Osteocyte (in vitro differentiated cells): Measurements from ENCODE around the gene TP73. TPM values are rescaled to one million over a fixed set of nuclear protein-coding genes. Genes with fewer than 3 reads are reported as not detected.

Experiments
- total RNA-seq: library from RNA; stranded (reverse); gene quantifications from 2 replicates; pipeline ENCODE4 v1.2.1, GENCODE V29; 2021

Gene TP73
- total RNA-seq, 1 donor from 2014 or later = 0.24 TPM

Other genes starting within 250 kb of the TP73 start
- gene ARHGEF16, start 197.9 kb upstream of the TP73 start, total RNA-seq = 3.2 and 4.3 TPM in 2 replicates
- 255 and 262 TPM in 2 replicates for gene MEGF6, start 41.0 kb upstream of the TP73 start, total RNA-seq
- 49.1 and 49.5 TPM in 2 replicates for gene TPRG1L, start 27.5 kb upstream of the TP73 start, total RNA-seq
- 20.1 and 20.5 TPM in 2 replicates for gene WRAP73, start 2.4 kb upstream of the TP73 start, total RNA-seq
- not detected in 2 replicates for gene CCDC27, start 99.9 kb downstream of the TP73 start, total RNA-seq
- gene SMIM1, start 120.2 kb downstream of the TP73 start, total RNA-seq = 0.73 and 1.3 TPM in 2 replicates
- gene LRRC47, start 144.0 kb downstream of the TP73 start, total RNA-seq = 52.3 and 59.5 TPM in 2 replicates
- gene CEP104, start 204.7 kb downstream of the TP73 start, total RNA-seq = 35.1 and 45.4 TPM in 2 replicates
- gene DFFB, start 205.0 kb downstream of the TP73 start, total RNA-seq = 7.1 and 11.0 TPM in 2 replicates
- gene C1orf174, start 247.8 kb downstream of the TP73 start, total RNA-seq = 22.1 and 23.6 TPM in 2 replicates